ENCODE results near the gene RHO.
"Not testable (repeated sequence)": the region's sequence is repeated elsewhere in the genome, so short reads cannot be mapped to it uniquely, and the experiment has no call there.

Gene RHO

GRCh38 chr3:129543156-129543790, 14.8 kb downstream of the RHO start, which contains the start of gene H1-8:
H1-8 (plus strand) TSS chr3:129543175; CDS start chr3:129543219, 44 bp downstream.
- no peak for DNase-seq (ENCODE audit: low read depth, low spot score)
- no peak within 1 kb of the TSS for H3K4me3 ChIP-seq
- H3K27ac ChIP-seq: no peak within 1 kb of the TSS
- no peak within 1 kb of the TSS for H3K9ac ChIP-seq (ENCODE audit: insufficient read length)
- TF ChIP-seq EZH2 (IDR thresholded peaks at IDR 0.05): no peak
- no peak for TF ChIP-seq FOXP2 (optimal IDR thresholded peaks at IDR 0.05; ENCODE audit: control extremely low read depth, extremely low read length, insufficient read depth)
- no peak for TF ChIP-seq POLR2AphosphoS5 (IDR thresholded peaks at IDR 0.05; ENCODE audit: borderline replicate concordance, low read depth, low read length)
- no peaks in the 10 kb centered on the region for H3K36me3 ChIP-seq (ENCODE audit: insufficient read depth, low read length)
- no peaks in the 10 kb centered on the region for H3K9me3 ChIP-seq (ENCODE audit: low read depth, low read length)

- no peaks in the 10 kb centered on the region for H3K9me3 ChIP-seq (ENCODE audit: low read depth, low read length)
- H3K4me3 ChIP-seq: no peak overlapping the region
- H3K9ac ChIP-seq (ENCODE audit: insufficient read length): no peak overlapping the region
- no peak for DNase-seq (ENCODE audit: low read depth, low spot score)
- H3K27ac ChIP-seq: no peak overlapping the region
- H3K36me3 ChIP-seq (ENCODE audit: insufficient read depth, low read length): no peaks in the 10 kb centered on the region
- no peak for TF ChIP-seq POLR2AphosphoS5 (IDR thresholded peaks at IDR 0.05; ENCODE audit: borderline replicate concordance, low read depth, low read length)
- TF ChIP-seq EZH2 (IDR thresholded peaks at IDR 0.05): no peak
- no peak for TF ChIP-seq FOXP2 (optimal IDR thresholded peaks at IDR 0.05; ENCODE audit: control extremely low read depth, extremely low read length, insufficient read depth)
Measured at GRCh38 chr3:129543999-129544398, 15.6 kb downstream of the RHO start.

- DNase-seq (ENCODE audit: low read depth, low spot score); H3K9ac ChIP-seq (ENCODE audit: insufficient read length); H3K27ac ChIP-seq; H3K9me3 ChIP-seq (ENCODE audit: low read depth, low read length); H3K36me3 ChIP-seq (ENCODE audit: insufficient read depth, low read length); H3K4me3 ChIP-seq: not testable (repeated sequence)
Measured at GRCh38 chr3:129545951-129546350, 17.5 kb downstream of the RHO start.

- Histone ChIP-seq H3K36me3 (ENCODE audit: insufficient read depth, low read length) (no peaks in the 10 kb centered on the region), H3K9me3 (ENCODE audit: low read depth, low read length) (no peaks in the 10 kb centered on the region), H3K4me3 (no peak overlapping the region), H3K9ac (ENCODE audit: insufficient read length) (no peak overlapping the region), H3K27ac (no peak overlapping the region)
- DNase-seq (ENCODE audit: low read depth, low spot score): no peak
- TF ChIP-seq EZH2 (IDR thresholded peaks at IDR 0.05) (no peak), POLR2AphosphoS5 (IDR thresholded peaks at IDR 0.05; ENCODE audit: borderline replicate concordance, low read depth, low read length) (no peak), FOXP2 (optimal IDR thresholded peaks at IDR 0.05; ENCODE audit: control extremely low read depth, extremely low read length, insufficient read depth) (no peak)
Measured at GRCh38 chr3:129547241-129547640, 18.8 kb downstream of the RHO start.

- no peak overlapping the region for H3K27ac ChIP-seq
- H3K36me3 ChIP-seq (ENCODE audit: insufficient read depth, low read length): no peaks in the 10 kb centered on the region
- H3K9ac ChIP-seq (ENCODE audit: insufficient read length): no peak overlapping the region
- H3K9me3 ChIP-seq (ENCODE audit: low read depth, low read length): no peaks in the 10 kb centered on the region
- TF ChIP-seq FOXP2 (optimal IDR thresholded peaks at IDR 0.05; ENCODE audit: control extremely low read depth, extremely low read length, insufficient read depth): no peak
- no peak for TF ChIP-seq EZH2 (IDR thresholded peaks at IDR 0.05)
- no peak for TF ChIP-seq POLR2AphosphoS5 (IDR thresholded peaks at IDR 0.05; ENCODE audit: borderline replicate concordance, low read depth, low read length)
- no peak for DNase-seq (ENCODE audit: low read depth, low spot score)
- H3K4me3 ChIP-seq: no peak overlapping the region
Measured at GRCh38 chr3:129548104-129548965, 19.9 kb downstream of the RHO start.

- H3K9ac ChIP-seq (ENCODE audit: insufficient read length): no peak overlapping the region
- no peak overlapping the region for H3K4me3 ChIP-seq
- DNase-seq (ENCODE audit: low read depth, low spot score): no peak
- no peaks in the 10 kb centered on the region for H3K36me3 ChIP-seq (ENCODE audit: insufficient read depth, low read length)
- H3K9me3 ChIP-seq (ENCODE audit: low read depth, low read length): no peaks in the 10 kb centered on the region
- H3K27ac ChIP-seq: no peak overlapping the region
- no peak for TF ChIP-seq FOXP2 (optimal IDR thresholded peaks at IDR 0.05; ENCODE audit: control extremely low read depth, extremely low read length, insufficient read depth)
- no peak for TF ChIP-seq EZH2 (IDR thresholded peaks at IDR 0.05)
- TF ChIP-seq POLR2AphosphoS5 (IDR thresholded peaks at IDR 0.05; ENCODE audit: borderline replicate concordance, low read depth, low read length): no peak
Measured at GRCh38 chr3:129549006-129549800, 20.8 kb downstream of the RHO start.

- DNase-seq (ENCODE audit: low read depth, low spot score): no peak
Measured at GRCh38 chr3:129549805-129550204, 21.4 kb downstream of the RHO start.

More at GRCh38 chr3:129549805-129550204, 21.4 kb downstream of the RHO start:
- Histone ChIP-seq H3K4me3 (no peak overlapping the region), H3K36me3 (ENCODE audit: insufficient read depth, low read length) (no peaks in the 10 kb centered on the region), H3K9me3 (ENCODE audit: low read depth, low read length) (no peaks in the 10 kb centered on the region), H3K27ac (no peak overlapping the region), H3K9ac (ENCODE audit: insufficient read length) (no peak overlapping the region)
- TF ChIP-seq POLR2AphosphoS5 (IDR thresholded peaks at IDR 0.05; ENCODE audit: borderline replicate concordance, low read depth, low read length): no peak
- no peak for TF ChIP-seq EZH2 (IDR thresholded peaks at IDR 0.05)
- TF ChIP-seq FOXP2 (optimal IDR thresholded peaks at IDR 0.05; ENCODE audit: control extremely low read depth, extremely low read length, insufficient read depth): no peak
